ENCODE results near the gene ADAM15.

Gene ADAM15

DNA sequence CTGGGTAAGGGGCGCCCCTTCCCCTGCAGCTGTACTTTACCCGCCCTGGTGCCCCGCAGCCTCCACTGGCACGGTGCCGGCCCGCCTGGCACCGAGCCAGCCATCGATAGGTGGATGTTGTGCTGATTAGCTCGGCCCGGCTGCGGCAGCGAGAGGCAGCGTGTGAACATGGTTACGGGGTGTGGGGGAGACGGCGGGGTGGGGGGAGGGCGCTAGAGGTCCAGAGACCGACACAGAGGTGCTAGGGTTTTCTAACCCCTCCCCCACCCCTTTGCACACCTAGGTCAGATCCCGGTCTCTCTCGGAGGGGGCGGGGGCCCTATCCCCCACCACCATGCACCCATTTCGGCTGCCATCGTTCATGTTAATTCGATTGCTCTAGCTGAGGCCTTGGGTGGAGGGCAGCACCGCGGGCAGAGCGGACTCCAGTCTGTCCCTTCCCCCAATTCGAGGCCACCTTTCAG is 19.1 kb downstream of the ADAM15 start:
- Histone ChIP-seq H3K9me3 (ENCODE audit: insufficient read depth, low read length) (no peaks in the 10 kb centered on the region), H3F3A (ENCODE audit: insufficient read depth) (peaks cover 8% of the 10 kb centered on the region; the same call in 1 of the 2 replicates), H3K9ac (ENCODE audit: low read length) (no peak overlapping the region), H3K27ac (ENCODE audit: low read depth, low read length) (no peak overlapping the region), H3K36me3 (ENCODE audit: low read length) (no peaks in the 10 kb centered on the region), H3K4me2 (ENCODE audit: low read depth, low read length, poor library complexity, severe bottlenecking) (no peak overlapping the region), H3K79me2 (ENCODE audit: insufficient read depth, low read length) (no peaks in the 10 kb centered on the region), H3K27me3 (ENCODE audit: low read length) (no peaks in the 10 kb centered on the region), H4K20me1 (ENCODE audit: low read depth, low read length) (no peaks in the 10 kb centered on the region), H3K9me2 (replicated peaks; ENCODE audit: insufficient read depth, low read length) (no peaks in the 10 kb centered on the region), H2AFZ (ENCODE audit: low read depth, low read length, severe bottlenecking) (no peak overlapping the region), H3K4me3 (ENCODE audit: insufficient read depth, low read length, poor library complexity, severe bottlenecking) (no peak overlapping the region)
- TF ChIP-seq, protein P1, sequence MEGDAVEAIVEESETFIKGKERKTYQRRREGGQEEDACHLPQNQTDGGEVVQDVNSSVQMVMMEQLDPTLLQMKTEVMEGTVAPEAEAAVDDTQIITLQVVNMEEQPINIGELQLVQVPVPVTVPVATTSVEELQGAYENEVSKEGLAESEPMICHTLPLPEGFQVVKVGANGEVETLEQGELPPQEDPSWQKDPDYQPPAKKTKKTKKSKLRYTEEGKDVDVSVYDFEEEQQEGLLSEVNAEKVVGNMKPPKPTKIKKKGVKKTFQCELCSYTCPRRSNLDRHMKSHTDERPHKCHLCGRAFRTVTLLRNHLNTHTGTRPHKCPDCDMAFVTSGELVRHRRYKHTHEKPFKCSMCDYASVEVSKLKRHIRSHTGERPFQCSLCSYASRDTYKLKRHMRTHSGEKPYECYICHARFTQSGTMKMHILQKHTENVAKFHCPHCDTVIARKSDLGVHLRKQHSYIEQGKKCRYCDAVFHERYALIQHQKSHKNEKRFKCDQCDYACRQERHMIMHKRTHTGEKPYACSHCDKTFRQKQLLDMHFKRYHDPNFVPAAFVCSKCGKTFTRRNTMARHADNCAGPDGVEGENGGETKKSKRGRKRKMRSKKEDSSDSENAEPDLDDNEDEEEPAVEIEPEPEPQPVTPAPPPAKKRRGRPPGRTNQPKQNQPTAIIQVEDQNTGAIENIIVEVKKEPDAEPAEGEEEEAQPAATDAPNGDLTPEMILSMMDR (IDR thresholded peaks at IDR 0.05; ENCODE audit: insufficient read depth, low read length, poor library complexity, severe bottlenecking), result no peak
- no peak for TF ChIP-seq EZH2phosphoT487 (conservative IDR thresholded peaks at IDR 0.05; ENCODE audit: low read length)

DNA sequence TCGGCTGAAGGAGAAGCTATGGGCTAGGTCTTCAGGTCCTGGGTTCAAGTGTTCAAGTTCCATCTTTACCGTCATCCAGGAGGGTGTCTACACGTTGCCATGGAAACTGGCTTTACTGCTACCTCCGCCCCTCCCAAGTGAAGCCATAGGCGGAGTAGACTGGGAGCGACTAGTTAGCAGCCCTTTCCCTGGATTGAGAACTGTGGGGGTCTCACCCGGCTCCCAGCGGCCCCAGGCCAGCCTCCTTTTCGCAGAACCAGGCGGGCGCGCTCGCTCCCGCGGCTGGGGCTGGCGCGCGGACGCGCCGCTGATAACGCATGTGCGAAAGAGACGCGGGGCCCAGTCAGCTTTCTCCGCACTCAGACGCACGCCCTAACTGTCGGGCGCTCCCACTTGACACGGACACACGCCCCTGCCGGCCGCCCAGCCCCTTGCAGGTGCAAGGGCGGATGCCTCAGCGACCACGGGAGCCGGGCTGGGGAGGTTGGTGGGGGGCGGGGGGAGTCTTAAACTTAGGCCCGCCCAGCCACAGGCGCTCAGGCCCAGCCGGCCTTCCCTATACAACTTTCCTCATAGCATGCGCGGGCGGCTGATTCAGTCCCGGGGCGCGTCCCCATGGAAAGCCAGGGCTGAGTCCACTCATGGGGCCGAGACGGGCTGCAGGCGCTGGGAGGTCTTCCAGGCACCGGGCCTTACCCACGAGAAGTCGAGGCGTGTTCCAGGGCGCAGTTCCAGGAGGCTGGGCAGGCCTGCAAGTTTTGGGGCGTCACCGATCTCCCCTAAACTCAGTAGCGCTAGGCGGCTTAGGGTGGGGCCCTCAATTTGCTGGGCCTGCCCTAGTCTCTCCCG is 19.8 kb downstream of the ADAM15 start:
- H3K27ac ChIP-seq (ENCODE audit: low read depth, low read length), result no peak overlapping the region
- H3K79me2 ChIP-seq (ENCODE audit: insufficient read depth, low read length), result no peaks in the 10 kb centered on the region
- H3K9me3 ChIP-seq (ENCODE audit: insufficient read depth, low read length), result no peaks in the 10 kb centered on the region
- no peak overlapping the region for H3K4me3 ChIP-seq (ENCODE audit: insufficient read depth, low read length, poor library complexity, severe bottlenecking)
- H3K27me3 ChIP-seq (ENCODE audit: low read length), result no peaks in the 10 kb centered on the region
- H4K20me1 ChIP-seq (ENCODE audit: low read depth, low read length), result no peaks in the 10 kb centered on the region
- H3K36me3 ChIP-seq (ENCODE audit: low read length), result no peaks in the 10 kb centered on the region
- no peaks in the 10 kb centered on the region for H3K9me2 ChIP-seq (replicated peaks; ENCODE audit: insufficient read depth, low read length)
- TF ChIP-seq, protein P1 (IDR thresholded peaks at IDR 0.05; ENCODE audit: insufficient read depth, low read length, poor library complexity, severe bottlenecking), result peak; percentile 11
- no peak for TF ChIP-seq EZH2phosphoT487 (conservative IDR thresholded peaks at IDR 0.05; ENCODE audit: low read length)
- H2AFZ ChIP-seq (ENCODE audit: low read depth, low read length, severe bottlenecking), result no peak overlapping the region
- H3K9ac ChIP-seq (ENCODE audit: low read length), result no peak overlapping the region
- H3K4me2 ChIP-seq (ENCODE audit: low read depth, low read length, poor library complexity, severe bottlenecking), result peak overlapping the region; percentile 6
- peaks cover 8% of the 10 kb centered on the region; the same call in 1 of the 2 replicates for H3F3A ChIP-seq (ENCODE audit: insufficient read depth)

DNA sequence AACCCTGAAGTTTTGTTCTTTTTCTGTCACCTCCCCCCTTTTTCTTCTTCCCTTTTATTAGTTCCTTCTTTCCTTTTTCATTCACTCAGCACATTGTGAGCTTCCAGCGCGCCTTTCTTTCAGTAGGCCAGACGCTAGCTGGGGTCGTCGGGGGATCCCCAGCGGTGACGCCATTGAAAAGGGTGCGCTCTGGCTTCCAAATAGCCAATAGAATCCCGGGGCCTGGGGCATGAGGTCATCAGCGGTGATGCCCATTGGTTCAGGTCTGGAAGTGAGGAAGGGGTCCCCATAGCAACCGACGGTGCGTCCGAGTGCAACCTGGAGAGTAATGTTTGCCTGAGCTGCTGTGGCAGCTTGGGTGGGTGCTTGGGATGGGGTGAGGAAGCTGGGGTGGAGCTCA is 20.6 kb downstream of the ADAM15 start:
- Histone ChIP-seq H3F3A (ENCODE audit: insufficient read depth) (peaks cover 8% of the 10 kb centered on the region; the same call in 1 of the 2 replicates), H3K9me3 (ENCODE audit: insufficient read depth, low read length) (no peaks in the 10 kb centered on the region), H3K27me3 (ENCODE audit: low read length) (no peaks in the 10 kb centered on the region), H3K9ac (ENCODE audit: low read length) (no peak overlapping the region), H3K27ac (ENCODE audit: low read depth, low read length) (no peak overlapping the region), H3K4me2 (ENCODE audit: low read depth, low read length, poor library complexity, severe bottlenecking) (no peak overlapping the region), H4K20me1 (ENCODE audit: low read depth, low read length) (no peaks in the 10 kb centered on the region), H2AFZ (ENCODE audit: low read depth, low read length, severe bottlenecking) (no peak overlapping the region), H3K9me2 (replicated peaks; ENCODE audit: insufficient read depth, low read length) (no peaks in the 10 kb centered on the region), H3K36me3 (ENCODE audit: low read length) (no peaks in the 10 kb centered on the region), H3K79me2 (ENCODE audit: insufficient read depth, low read length) (no peaks in the 10 kb centered on the region), H3K4me3 (ENCODE audit: insufficient read depth, low read length, poor library complexity, severe bottlenecking) (no peak overlapping the region)
- TF ChIP-seq, protein P1 (IDR thresholded peaks at IDR 0.05; ENCODE audit: insufficient read depth, low read length, poor library complexity, severe bottlenecking), result no peak
- TF ChIP-seq EZH2phosphoT487 (conservative IDR thresholded peaks at IDR 0.05; ENCODE audit: low read length), result no peak
